ENCODE measurements around the gene TMED7.

DNA sequence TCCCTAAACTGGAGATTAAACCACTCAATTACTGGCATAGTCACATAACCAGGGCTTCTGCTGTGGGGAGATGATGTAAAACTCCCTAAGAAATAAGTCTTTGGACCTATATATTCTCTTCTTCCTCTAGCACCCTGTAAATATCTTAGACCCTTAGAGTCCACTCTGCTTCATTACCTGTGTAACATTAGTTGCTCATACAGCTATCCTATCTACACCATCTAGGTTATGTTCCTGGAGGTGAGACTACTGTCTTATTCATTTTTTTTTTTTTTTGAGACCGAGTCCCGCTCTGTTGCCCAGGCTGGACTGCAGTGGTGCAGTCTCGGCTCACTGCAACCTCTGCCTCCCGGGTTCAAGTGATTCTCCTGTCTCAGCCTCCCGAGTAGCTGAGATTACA is 14.0 kb downstream of the TMED7 start:
- TF ChIP-seq, protein P1, sequence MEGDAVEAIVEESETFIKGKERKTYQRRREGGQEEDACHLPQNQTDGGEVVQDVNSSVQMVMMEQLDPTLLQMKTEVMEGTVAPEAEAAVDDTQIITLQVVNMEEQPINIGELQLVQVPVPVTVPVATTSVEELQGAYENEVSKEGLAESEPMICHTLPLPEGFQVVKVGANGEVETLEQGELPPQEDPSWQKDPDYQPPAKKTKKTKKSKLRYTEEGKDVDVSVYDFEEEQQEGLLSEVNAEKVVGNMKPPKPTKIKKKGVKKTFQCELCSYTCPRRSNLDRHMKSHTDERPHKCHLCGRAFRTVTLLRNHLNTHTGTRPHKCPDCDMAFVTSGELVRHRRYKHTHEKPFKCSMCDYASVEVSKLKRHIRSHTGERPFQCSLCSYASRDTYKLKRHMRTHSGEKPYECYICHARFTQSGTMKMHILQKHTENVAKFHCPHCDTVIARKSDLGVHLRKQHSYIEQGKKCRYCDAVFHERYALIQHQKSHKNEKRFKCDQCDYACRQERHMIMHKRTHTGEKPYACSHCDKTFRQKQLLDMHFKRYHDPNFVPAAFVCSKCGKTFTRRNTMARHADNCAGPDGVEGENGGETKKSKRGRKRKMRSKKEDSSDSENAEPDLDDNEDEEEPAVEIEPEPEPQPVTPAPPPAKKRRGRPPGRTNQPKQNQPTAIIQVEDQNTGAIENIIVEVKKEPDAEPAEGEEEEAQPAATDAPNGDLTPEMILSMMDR (conservative IDR thresholded peaks at IDR 0.05 in 1 of 2, IDR thresholded peaks at IDR 0.05 in 1 of 2; ENCODE audit: extremely low read depth in 1 of 2, insufficient read depth in 1 of 2, low read depth in 1 of 2, low read length in 2 of 2): no peak
- TF ChIP-seq EZH2 (IDR thresholded peaks at IDR 0.05; ENCODE audit: borderline replicate concordance, low read length): no peak

All from mammary epithelial cell (primary cell).